Lung (tissue), 12 donors: ENCODE results near the gene TROAP. TPM values are rescaled to one million over a fixed set of nuclear protein-coding genes. Genes with fewer than 3 reads are reported as not detected.

Experiments
- ATAC-seq: fragments of 200-7000 bp; cut with Tn5 transposase; one replicate; pipeline ENCODE4 v1.9.1; 2020; ENCODE audit warnings: moderate number of reproducible peaks; ENCODE audit not compliant: insufficient read depth, low FRiP score
- DNase-seq, 3 donors: peaks; one replicate each; pipeline ENCODE4 v3.0.0-alpha.2; 2013 to 2017
- H3K27ac ChIP-seq, 2 donors: one replicate each; pipeline ENCODE4 v1.5.1; 2013; ENCODE audit warnings: mild to moderate bottlenecking in 2 of 2, moderate library complexity in 2 of 2, control low read depth in 1 of 2, inconsistent platforms in 1 of 2, low read depth in 1 of 2, low read length in 1 of 2
- H3K27me3 ChIP-seq, 3 donors: one replicate each; pipeline ENCODE4 v1.5.1; 2013; ENCODE audit warnings: low read length in 2 of 3; ENCODE audit not compliant: control insufficient read depth in 3 of 3, insufficient read depth in 3 of 3
- H3K36me3 ChIP-seq, 4 donors: one replicate each; pipeline ENCODE4 v1.5.1; 2013; ENCODE audit warnings: low read length in 4 of 4, mild to moderate bottlenecking in 1 of 4, moderate library complexity in 1 of 4; ENCODE audit not compliant: control insufficient read depth in 4 of 4, insufficient read depth in 4 of 4
- H3K4me1 ChIP-seq, 5 donors: one replicate each; pipeline ENCODE4 v1.5.1; 2013; ENCODE audit warnings: low read length in 5 of 5, mild to moderate bottlenecking in 2 of 5, moderate library complexity in 1 of 5; ENCODE audit not compliant: control insufficient read depth in 5 of 5, insufficient read depth in 5 of 5
- H3K4me3 ChIP-seq: one replicate; pipeline ENCODE4 v1.5.1; 2013; ENCODE audit warnings: mild to moderate bottlenecking, control low read depth, moderate library complexity
- H3K9ac ChIP-seq, 2 donors: one replicate each; pipeline ENCODE4 v1.5.1; 2013; ENCODE audit warnings: low read length in 2 of 2, control low read depth in 1 of 2; ENCODE audit not compliant: insufficient read depth in 1 of 2
- H3K9me3 ChIP-seq, 4 donors: one replicate each; pipeline ENCODE4 v1.5.1; 2013; ENCODE audit warnings: low read length in 3 of 4, mild to moderate bottlenecking in 1 of 4, moderate library complexity in 1 of 4; ENCODE audit not compliant: control insufficient read depth in 4 of 4, insufficient read depth in 3 of 4
- WGBS, 2 donors: extraction: QIAGEN DNeasy Blood & Tissue Kit; methylation state at CpG; one replicate each; pipeline ENCODE4 v1.1.7; 2013; 5-methylcytosine and 5-hydroxymethylcytosine counted together
- polyA plus RNA-seq, 2 donors: library from polyadenylated mRNA; stranded (reverse); fragments of 200-250 nt; gene quantifications; one replicate each; pipeline ENCODE4 v1.2.1, GENCODE V29; 2013
- total RNA-seq, 2 donors: library from RNA; depleted of rRNA in 1 of 2; stranded (reverse); fragments of >200 nt in 1 of 2; gene quantifications; one replicate each; pipeline ENCODE4 v1.2.1, GENCODE V29; 2014 to 2021
- TF ChIP-seq, protein P1 (sequence below): IDR thresholded peaks from 2 replicates; pipeline ENCODE4 v1.5.1; 2012; ENCODE audit warnings: mild to moderate bottlenecking; ENCODE audit errors: control extremely low read depth, extremely low read depth
- donor health status: control.
- donor health status: control.
- donor health status: Bipolar disorder and iron deficiency.
- donor health status: healthy.
- donor health status: DM: yes; HTN: yes; CAD: no.

TROAP gene
- total and polyA plus RNA-seq, 4 donors, result 1.2 to 4.6 (median 3.2) TPM

DNA sequence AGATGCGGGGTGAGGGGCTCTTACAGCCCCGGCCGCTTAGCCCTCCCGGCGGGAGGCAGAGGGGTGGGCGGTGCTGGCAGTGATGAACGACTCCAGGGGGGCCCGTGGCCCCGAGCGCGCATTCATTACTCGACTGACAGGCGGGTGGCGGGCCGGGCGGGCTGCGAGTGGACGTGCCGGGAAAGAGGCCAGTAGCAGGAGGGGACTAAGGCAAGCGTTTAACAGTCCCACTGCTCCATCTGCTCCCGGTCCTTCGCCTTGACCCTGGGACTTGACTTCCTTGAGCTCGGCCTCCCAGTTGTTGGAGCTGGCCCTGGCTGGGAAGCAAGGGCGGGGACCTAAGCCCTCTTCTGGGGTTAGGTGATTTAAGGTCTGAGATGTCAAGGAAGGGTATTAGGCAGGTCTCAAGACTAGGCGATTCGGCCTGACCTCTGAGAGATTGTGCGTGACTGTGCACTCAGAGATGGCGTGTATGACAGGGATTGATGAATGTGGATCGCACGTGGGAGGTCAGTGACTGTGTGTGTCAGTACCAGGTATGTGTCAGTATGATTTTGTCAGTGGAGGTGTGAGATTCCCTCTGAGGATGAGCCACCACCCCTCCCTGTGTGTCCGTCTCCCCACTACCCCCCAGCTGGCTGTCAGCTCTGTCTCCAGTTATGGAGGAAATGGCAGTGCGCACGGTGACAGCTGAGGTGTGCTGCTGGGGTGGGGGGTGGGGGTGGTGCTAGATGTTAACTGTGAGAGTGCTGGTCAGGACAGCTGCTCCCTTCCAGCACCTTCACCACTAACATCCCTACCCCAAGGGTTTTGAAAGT lies 20.1 kb downstream of the TROAP start:
- Histone ChIP-seq H3K4me1 (peaks cover 4 to 44% (median 16%) of the 10 kb centered on the region in 5 donors), H3K36me3 (no peaks in the 10 kb centered on the region), H3K9me3 (no peaks in the 10 kb centered on the region), H3K4me3 (no peak overlapping the region), H3K9ac (no peak overlapping the region), H3K27me3 (peaks cover 3 to 82% (median 59%) of the 10 kb centered on the region in 3 donors), H3K27ac (no peak overlapping the region)
- peak; percentile 51 to 68 (median 63) for DNase-seq
- ATAC-seq, result no peak
- TF ChIP-seq, protein P1, sequence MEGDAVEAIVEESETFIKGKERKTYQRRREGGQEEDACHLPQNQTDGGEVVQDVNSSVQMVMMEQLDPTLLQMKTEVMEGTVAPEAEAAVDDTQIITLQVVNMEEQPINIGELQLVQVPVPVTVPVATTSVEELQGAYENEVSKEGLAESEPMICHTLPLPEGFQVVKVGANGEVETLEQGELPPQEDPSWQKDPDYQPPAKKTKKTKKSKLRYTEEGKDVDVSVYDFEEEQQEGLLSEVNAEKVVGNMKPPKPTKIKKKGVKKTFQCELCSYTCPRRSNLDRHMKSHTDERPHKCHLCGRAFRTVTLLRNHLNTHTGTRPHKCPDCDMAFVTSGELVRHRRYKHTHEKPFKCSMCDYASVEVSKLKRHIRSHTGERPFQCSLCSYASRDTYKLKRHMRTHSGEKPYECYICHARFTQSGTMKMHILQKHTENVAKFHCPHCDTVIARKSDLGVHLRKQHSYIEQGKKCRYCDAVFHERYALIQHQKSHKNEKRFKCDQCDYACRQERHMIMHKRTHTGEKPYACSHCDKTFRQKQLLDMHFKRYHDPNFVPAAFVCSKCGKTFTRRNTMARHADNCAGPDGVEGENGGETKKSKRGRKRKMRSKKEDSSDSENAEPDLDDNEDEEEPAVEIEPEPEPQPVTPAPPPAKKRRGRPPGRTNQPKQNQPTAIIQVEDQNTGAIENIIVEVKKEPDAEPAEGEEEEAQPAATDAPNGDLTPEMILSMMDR, result no peak
- 1 to 4% methylated on average over 32 to 33 of the region's 33 CpGs for WGBS, 2 donors

DNA sequence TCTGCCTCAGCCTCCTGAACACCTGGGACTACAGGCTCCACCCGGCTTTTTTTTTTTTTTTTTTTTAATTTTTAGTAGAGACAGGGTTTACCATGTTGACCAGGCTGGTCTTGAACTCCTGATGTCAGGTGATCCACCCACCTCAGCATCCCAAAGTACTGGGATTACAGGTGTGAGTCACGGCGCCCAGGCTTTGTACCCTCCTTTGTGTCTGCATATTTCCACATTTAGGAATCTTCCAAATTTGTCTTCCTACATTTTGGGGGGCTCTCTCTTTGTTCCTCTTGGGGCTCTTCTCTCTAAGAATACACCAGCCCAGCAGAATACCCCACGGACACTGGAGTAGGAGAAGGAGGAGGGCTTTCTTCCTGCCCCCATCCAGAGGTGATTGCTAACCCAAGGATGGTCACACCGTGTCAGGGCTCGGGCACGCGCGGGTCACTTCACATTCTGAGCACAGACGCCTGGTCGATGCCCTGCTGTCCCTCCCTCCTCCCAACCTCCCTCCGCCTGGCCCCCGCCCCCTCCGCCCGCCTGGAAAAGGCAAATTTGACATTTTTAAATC lies 21.5 kb downstream of the TROAP start:
- no peak overlapping the region for H3K9ac ChIP-seq
- WGBS, 2 donors, result 11 to 16% methylated on average over 15 of the region's 15 CpGs
- peaks cover 3 to 70% (median 55%) of the 10 kb centered on the region in 3 donors for H3K27me3 ChIP-seq
- DNase-seq (no peak), ATAC-seq (no peak)
- H3K4me1 ChIP-seq, result peaks cover 4 to 57% (median 16%) of the 10 kb centered on the region in 5 donors
- H3K27ac ChIP-seq, result no peak overlapping the region
- no peaks in the 10 kb centered on the region for H3K9me3 ChIP-seq
- TF ChIP-seq, protein P1, result no peak
- no peak overlapping the region for H3K4me3 ChIP-seq
- no peaks in the 10 kb centered on the region for H3K36me3 ChIP-seq

DNA sequence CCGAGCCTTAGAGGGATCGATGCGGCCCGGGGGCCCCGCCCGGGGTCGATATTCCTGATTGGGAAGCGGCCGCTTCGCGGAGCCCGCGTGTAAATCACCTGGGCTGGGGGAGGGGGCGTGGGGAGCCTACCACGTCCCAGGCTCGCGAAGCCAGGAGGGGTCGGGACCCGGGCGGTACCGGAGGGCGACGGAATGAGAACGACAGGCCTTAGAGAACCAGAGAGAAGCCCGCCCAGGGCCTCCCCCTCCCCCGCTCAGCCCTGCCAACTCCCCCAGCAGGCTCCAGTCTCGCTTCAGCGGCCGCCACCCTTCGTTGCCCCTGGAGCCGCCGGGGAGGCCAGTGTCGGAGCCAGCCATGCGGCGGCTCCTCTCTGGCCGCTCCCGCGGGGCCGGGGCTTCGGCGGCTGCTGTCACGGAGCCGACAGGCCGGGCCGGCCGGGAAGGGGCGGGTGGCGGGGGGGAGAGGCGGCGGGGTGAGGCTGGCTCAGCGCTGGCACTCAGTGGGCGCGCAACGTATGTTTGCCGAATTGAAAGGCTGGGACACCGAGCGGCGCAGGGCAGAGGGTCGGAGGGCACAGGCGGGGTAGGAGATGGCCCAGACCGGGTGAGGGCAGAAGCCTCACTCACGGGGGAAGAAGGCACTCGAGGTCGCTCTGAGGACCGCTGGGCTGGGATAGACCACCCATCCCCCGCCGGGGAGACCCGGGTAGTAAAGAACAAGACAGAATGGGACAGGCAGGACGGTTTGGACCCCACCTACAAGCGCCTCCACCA lies 22.2 kb downstream of the TROAP start:
- 1 to 2% methylated on average over 43 to 70 of the region's 70 CpGs for WGBS, 2 donors
- no peaks in the 10 kb centered on the region for H3K9me3 ChIP-seq
- no peak overlapping the region for H3K27ac ChIP-seq
- peaks cover 4 to 58% (median 16%) of the 10 kb centered on the region in 5 donors for H3K4me1 ChIP-seq
- H3K9ac ChIP-seq, result no peak overlapping the region
- no peak for ATAC-seq
- no peak overlapping the region for H3K4me3 ChIP-seq
- H3K27me3 ChIP-seq, result peaks cover 3 to 64% (median 51%) of the 10 kb centered on the region in 3 donors
- peak in 2 of 3 donors; percentile 58 to 59 for DNase-seq
- H3K36me3 ChIP-seq, result no peaks in the 10 kb centered on the region
- TF ChIP-seq, protein P1, result no peak
